Astrocyte (in vitro differentiated cells and primary cell): ENCODE data around the gene C3.

Experiments used
- EZH2 ChIP-seq: IDR thresholded peaks from 2 replicates; pipeline ENCODE4 v1.6.1; 2012; ENCODE audit warnings: mild to moderate bottlenecking, low read length, inconsistent platforms; ENCODE audit not compliant: insufficient read depth
- TF ChIP-seq, protein P1 (sequence below): IDR thresholded peaks from 2 replicates; pipeline ENCODE4 v1.5.1; 2011; ENCODE audit warnings: low read depth, mild to moderate bottlenecking, inconsistent platforms, low read length, moderate library complexity; ENCODE audit not compliant: insufficient read depth

DNA sequence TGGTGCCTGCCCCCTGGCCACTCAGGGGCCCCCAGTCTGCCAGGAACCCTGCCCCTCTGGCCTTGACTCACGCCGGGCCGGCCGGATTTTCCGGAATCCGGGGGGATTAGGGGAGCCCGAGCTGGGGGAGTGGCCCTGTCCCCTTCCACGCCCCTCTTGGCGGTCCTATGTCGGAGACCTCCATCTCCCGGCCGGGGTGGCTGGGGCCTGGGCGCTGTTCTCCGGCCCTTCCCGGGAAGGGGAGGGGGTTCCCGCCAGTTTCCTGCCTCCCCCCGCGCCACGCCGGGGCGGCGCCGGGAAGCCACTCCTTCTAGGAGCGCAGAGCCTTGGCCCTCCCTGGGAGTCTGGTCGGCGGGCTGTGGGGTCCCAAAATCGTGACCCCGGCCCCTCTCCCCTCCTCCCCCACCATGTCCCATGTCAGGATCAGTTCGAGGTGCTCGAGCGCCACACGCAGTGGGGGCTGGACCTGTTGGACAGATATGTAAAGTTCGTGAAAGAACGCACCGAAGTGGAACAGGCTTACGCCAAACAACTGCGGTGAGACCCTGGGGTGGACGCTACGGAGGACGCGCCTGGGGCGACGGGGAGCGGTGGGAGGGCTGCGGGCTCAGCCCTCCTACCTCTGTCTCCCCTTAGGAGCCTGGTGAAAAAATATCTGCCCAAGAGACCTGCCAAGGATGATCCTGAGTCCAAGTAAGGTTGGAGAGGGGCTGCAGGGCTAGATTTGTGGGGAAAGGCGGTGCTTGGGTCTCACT, 20.3 kb upstream of the C3 start:
- TF ChIP-seq, protein P1, sequence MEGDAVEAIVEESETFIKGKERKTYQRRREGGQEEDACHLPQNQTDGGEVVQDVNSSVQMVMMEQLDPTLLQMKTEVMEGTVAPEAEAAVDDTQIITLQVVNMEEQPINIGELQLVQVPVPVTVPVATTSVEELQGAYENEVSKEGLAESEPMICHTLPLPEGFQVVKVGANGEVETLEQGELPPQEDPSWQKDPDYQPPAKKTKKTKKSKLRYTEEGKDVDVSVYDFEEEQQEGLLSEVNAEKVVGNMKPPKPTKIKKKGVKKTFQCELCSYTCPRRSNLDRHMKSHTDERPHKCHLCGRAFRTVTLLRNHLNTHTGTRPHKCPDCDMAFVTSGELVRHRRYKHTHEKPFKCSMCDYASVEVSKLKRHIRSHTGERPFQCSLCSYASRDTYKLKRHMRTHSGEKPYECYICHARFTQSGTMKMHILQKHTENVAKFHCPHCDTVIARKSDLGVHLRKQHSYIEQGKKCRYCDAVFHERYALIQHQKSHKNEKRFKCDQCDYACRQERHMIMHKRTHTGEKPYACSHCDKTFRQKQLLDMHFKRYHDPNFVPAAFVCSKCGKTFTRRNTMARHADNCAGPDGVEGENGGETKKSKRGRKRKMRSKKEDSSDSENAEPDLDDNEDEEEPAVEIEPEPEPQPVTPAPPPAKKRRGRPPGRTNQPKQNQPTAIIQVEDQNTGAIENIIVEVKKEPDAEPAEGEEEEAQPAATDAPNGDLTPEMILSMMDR, result no peak
- TF ChIP-seq EZH2, result no peak
